ENCODE measurements around the gene MCOLN2.

Gene MCOLN2

DNA sequence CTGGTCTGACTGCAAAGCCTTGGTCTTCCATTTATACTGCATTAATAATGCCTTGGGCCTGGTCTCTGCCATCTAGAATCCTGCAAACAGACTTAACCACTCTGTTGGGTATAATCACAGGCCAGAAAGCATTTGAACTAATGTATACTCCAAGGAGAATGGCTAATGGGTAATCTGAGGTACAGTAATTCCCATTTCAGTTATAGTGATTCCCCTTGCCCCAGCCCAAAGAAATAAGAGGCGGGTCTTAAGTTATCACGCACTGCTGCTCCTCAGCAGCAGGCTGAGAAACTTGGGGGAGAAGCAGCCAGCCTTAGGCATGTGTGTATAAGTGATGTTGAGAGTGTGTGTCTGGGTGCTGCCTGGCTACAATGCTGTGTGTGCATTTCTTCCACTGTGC, 106.3 kb downstream of the MCOLN2 start:
- no peak for DNase-seq (ENCODE audit: low spot score)
- no peak for TF ChIP-seq CTCF (IDR thresholded peaks at IDR 0.05; ENCODE audit: extremely low read depth, missing control alignments)

DNA sequence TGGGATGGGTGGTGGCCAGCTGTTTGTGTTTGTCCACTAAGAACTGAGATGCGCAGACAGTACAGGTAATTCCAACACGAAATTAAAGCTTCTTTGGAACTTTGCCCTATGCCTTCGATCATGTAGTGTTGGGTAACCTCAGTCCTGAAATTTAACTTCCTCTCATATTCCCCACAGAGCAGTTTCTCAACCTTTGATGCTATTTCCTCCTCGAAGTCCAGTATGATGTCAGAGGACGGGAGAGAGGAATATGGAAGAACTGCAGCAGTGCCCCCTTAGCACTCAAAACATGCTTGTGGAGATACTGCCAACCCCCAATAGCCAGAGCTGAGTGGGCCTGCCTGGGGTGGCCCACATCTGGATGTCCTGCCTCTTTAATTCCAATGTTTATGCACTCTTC, 107.5 kb downstream of the MCOLN2 start:
- DNase-seq (ENCODE audit: low spot score) = no peak
- no peak for TF ChIP-seq CTCF (IDR thresholded peaks at IDR 0.05; ENCODE audit: extremely low read depth, missing control alignments)

GRCh38 chr1:84888753-84889152, 108.2 kb downstream of the MCOLN2 start:
- TF ChIP-seq CTCF (IDR thresholded peaks at IDR 0.05; ENCODE audit: extremely low read depth, missing control alignments) = no peak
- no peak for DNase-seq (ENCODE audit: low spot score)

DNA sequence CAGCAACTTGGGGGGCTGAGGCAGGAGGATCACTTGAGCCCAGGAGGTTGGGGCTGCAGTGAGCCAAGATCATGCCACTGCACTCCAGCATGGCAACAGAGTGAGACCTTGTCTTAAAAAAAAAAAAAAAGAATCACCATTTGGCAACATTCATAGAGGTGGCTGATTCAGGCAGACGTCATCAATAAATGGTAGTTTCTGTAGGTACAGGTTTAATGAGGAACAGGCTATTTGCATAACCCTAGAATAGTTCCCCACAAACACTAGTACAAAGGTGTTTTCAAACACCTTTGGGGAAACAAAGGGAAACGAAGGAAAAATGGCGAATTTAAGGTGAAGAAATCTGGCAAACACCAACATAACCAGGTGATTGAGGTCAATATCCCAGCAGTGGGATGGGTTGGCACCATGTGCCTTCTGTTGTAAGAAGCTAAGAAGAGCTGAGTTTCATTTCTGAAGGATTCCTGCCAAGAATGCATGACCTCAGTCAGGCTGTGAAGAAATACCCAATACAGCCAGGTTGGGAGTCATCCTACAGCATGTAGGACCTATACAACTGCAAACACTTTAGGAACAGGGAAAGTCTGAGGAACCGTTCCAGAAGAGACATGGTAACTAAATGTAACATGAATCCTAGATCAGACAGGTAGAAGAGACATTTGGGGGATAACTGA, 109.5 kb downstream of the MCOLN2 start:
- no peak for TF ChIP-seq CTCF (IDR thresholded peaks at IDR 0.05; ENCODE audit: extremely low read depth, missing control alignments)
- DNase-seq (ENCODE audit: low spot score) = no peak

- no peak for TF ChIP-seq CTCF (IDR thresholded peaks at IDR 0.05; ENCODE audit: extremely low read depth, missing control alignments)
- no peak for DNase-seq (ENCODE audit: low spot score)
Measured at GRCh38 chr1:84885469-84885868, 111.4 kb downstream of the MCOLN2 start.

DNA sequence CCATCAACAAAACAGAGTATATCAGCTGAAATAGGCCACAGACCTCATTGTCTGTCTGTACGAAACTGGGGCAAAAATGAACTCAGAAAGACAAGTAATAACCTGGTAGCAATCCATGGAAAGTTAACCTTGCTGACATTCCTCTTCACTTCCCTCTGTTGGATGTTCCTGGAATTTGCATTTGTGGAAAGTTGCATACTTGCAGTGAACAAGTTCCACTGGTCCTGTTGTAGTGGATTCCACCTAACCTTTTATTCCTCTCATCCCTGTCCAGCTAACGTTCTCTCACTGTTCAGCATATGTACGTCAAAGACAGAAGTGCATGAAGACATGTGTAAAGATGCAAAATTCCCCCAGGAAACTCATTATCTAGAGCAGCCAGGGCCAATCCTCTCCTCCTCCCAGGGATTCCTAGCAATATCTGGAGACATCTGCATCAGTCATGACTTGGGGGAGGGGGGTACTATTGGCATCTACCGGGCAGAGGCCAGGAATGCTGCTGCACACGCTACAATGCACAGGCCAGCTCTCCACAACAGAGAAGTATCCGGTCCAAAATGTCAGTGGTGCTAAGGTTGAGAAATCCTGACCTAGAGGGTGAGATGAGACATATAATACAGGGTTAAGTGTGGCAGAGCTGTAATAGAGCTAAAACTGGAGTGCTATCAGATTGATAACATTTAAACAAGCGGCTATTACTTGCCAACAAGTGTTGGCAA, 112.1 kb downstream of the MCOLN2 start:
- TF ChIP-seq CTCF (IDR thresholded peaks at IDR 0.05; ENCODE audit: extremely low read depth, missing control alignments) = no peak
- DNase-seq (ENCODE audit: low spot score) = no peak

DNA sequence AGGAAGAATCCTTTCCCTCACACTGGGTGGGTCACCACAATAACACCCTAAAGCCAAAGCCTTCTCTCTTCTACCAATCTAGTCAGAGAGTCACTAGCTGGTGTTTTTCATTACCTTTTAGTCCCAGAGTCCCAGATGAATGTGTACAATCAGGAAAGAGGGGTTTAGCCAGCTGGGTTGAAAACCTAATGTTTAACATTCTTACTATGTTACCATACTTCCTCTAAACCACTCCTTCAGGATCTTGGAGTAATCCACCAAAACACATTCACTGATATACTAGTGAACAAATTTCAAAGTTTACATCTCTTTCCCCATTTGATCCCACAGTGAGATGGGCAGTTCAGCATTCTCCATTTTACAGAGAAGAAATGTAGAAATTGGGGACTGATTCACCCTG, 113.6 kb downstream of the MCOLN2 start:
- TF ChIP-seq CTCF (IDR thresholded peaks at IDR 0.05; ENCODE audit: extremely low read depth, missing control alignments) = no peak

More for the DNA sequence above, 113.6 kb downstream of the MCOLN2 start:
- DNase-seq (ENCODE audit: low spot score) = no peak
